ENCODE measurements around the gene COG7. TPM values are rescaled to one million over a fixed set of nuclear protein-coding genes. Genes with fewer than 3 reads are reported as not detected.

Gene COG7
- total RNA-seq, 4 donors from 2014 or later = 17.5 to 22.6 (median 18.0) TPM

GRCh38 chr16:23499801-23500200, 46.8 kb upstream of the COG7 start:
- TF ChIP-seq, protein P1, sequence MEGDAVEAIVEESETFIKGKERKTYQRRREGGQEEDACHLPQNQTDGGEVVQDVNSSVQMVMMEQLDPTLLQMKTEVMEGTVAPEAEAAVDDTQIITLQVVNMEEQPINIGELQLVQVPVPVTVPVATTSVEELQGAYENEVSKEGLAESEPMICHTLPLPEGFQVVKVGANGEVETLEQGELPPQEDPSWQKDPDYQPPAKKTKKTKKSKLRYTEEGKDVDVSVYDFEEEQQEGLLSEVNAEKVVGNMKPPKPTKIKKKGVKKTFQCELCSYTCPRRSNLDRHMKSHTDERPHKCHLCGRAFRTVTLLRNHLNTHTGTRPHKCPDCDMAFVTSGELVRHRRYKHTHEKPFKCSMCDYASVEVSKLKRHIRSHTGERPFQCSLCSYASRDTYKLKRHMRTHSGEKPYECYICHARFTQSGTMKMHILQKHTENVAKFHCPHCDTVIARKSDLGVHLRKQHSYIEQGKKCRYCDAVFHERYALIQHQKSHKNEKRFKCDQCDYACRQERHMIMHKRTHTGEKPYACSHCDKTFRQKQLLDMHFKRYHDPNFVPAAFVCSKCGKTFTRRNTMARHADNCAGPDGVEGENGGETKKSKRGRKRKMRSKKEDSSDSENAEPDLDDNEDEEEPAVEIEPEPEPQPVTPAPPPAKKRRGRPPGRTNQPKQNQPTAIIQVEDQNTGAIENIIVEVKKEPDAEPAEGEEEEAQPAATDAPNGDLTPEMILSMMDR (IDR thresholded peaks at IDR 0.05) = no peak
- TF ChIP-seq POLR2A (IDR thresholded peaks at IDR 0.05) = no peak
- 66 to 67% methylated on average over 7 of the region's 7 CpGs for WGBS, 2 donors
- H3K4me3 ChIP-seq (ENCODE audit: low read depth, poor library complexity, severe bottlenecking) = no peak overlapping the region
- DNase-seq (ENCODE audit: low spot score in 2 of 2) = no peak
- intact Hi-C loops (cut with DNase I; ENCODE audit: low total_unique reads) = no loop called here

GRCh38 chr16:23498863-23499262, 45.9 kb upstream of the COG7 start:
- H3K4me3 ChIP-seq (ENCODE audit: low read depth, poor library complexity, severe bottlenecking) = no peak overlapping the region
- WGBS, 2 donors = 72 to 83% methylated on average over 11 of the region's 11 CpGs
- intact Hi-C loops (cut with DNase I; ENCODE audit: low total_unique reads) = no loop called here
- no peak for DNase-seq (ENCODE audit: low spot score in 2 of 2)
- no peak for TF ChIP-seq POLR2A (IDR thresholded peaks at IDR 0.05)
- TF ChIP-seq, protein P1 (IDR thresholded peaks at IDR 0.05) = no peak

DNA sequence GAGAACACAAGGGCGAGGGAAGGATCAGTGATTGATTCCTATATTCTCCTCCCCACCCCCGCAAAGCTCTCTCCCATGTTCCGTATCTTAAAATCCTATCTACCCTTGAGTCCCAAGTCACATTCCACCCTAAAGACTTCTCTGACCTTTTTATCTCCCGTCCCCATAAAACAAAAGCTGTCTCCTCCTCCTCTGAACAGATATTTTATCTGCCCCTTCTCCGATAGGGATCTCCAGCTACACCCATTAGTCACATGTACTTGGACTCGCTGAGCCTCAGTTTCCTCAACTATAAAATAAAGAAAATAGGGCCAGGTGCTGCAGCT, 44.5 kb upstream of the COG7 start:
- DNase-seq (ENCODE audit: low spot score in 2 of 2) = no peak
- no peak overlapping the region for H3K4me3 ChIP-seq (ENCODE audit: low read depth, poor library complexity, severe bottlenecking)
- WGBS, 2 donors = 50 to 54% methylated on average over 6 of the region's 6 CpGs
- intact Hi-C loops (cut with DNase I; ENCODE audit: low total_unique reads) = no loop called here
- TF ChIP-seq POLR2A (IDR thresholded peaks at IDR 0.05) = no peak
- TF ChIP-seq, protein P1 (IDR thresholded peaks at IDR 0.05) = no peak

GRCh38 chr16:23496821-23497542, 44.0 kb upstream of the COG7 start:
- DNase-seq (ENCODE audit: low spot score in 2 of 2) = peak; percentile 68 to 90
- intact Hi-C loops (cut with DNase I; ENCODE audit: low total_unique reads) = no loop called here

DNA sequence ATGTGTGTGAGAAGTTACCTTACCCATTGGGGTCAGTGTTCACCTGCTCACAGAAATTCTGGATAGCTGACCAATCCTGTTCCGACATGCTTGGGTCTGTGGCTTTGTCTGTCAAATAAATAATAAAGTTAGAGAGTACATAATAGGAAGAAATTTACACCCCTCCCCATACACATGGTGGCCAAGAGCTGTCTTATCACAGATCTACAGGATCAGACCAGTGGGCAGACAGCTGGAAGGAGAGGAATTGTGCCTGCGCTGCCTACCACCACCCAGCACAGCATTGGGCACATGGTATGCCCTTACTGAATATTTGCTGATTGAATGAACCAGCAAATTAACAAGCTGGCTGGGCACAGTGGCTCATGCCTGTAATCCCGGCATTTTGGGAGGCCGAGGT, 42.7 kb upstream of the COG7 start:
- WGBS, 2 donors = 90 to 95% methylated on average over 4 of the region's 4 CpGs
- TF ChIP-seq, protein P1 (IDR thresholded peaks at IDR 0.05) = no peak
- no peak for TF ChIP-seq POLR2A (IDR thresholded peaks at IDR 0.05)
- H3K4me3 ChIP-seq (ENCODE audit: low read depth, poor library complexity, severe bottlenecking) = no peak overlapping the region
- intact Hi-C loops (cut with DNase I; ENCODE audit: low total_unique reads) = no loop called here
- no peak for DNase-seq (ENCODE audit: low spot score in 2 of 2)

More at GRCh38 chr16:23496821-23497542, 44.0 kb upstream of the COG7 start:
- no peak overlapping the region for H3K4me3 ChIP-seq (ENCODE audit: low read depth, poor library complexity, severe bottlenecking)
- TF ChIP-seq, protein P1 (IDR thresholded peaks at IDR 0.05) = no peak
- TF ChIP-seq POLR2A (IDR thresholded peaks at IDR 0.05) = no peak
- WGBS, 2 donors = 15 to 25% methylated on average over 12 of the region's 12 CpGs

DNA sequence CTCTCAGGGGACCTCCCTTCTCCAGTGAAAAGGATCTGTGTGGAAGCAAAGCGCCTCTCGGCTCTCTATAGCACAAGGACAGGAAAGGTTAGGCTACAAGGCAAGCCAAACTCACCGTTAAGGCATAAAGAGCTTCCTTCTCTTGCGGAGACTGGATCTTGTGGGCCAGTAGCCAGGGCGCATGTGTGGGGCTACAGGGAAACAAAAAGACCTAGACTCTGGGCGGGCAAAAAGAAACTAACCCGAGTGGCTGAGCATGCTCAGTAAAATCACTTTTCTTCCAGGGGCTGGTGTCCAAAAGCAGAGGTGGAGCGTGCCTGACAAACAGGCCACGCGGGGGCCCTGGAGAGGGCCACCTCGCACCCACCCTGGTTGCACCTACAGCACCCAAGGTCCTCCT, 41.2 kb upstream of the COG7 start:
- no peak overlapping the region for H3K4me3 ChIP-seq (ENCODE audit: low read depth, poor library complexity, severe bottlenecking)
- intact Hi-C loops (cut with DNase I; ENCODE audit: low total_unique reads) = no loop called here
- WGBS, 2 donors = 66 to 71% methylated on average over 11 of the region's 11 CpGs
- no peak for DNase-seq (ENCODE audit: low spot score in 2 of 2)
- TF ChIP-seq, protein P1 (IDR thresholded peaks at IDR 0.05) = no peak
- no peak for TF ChIP-seq POLR2A (IDR thresholded peaks at IDR 0.05)
